Liver (tissue), 9 donors: ENCODE measurements around the gene KRT80. TPM values are rescaled to one million over a fixed set of nuclear protein-coding genes. Genes with fewer than 3 reads are reported as not detected.

Experiments used
- DNase-seq: peaks from one replicate; pipeline ENCODE4 v3.0.0-alpha.2; 2017; ENCODE audit warnings: low spot score
- H3K27ac ChIP-seq, 2 donors: one replicate each; pipeline ENCODE4 v1.7.0; 2013; ENCODE audit warnings: inconsistent platforms in 2 of 2, low read length in 2 of 2, control low read depth in 1 of 2, low read depth in 1 of 2, mild to moderate bottlenecking in 1 of 2
- H3K27me3 ChIP-seq, 4 donors: one replicate each; pipeline versions ENCODE4 v1.6.1 to v1.7.0; 2013; ENCODE audit warnings: low read length in 3 of 4, inconsistent platforms in 1 of 4, mild to moderate bottlenecking in 1 of 4, moderate library complexity in 1 of 4; ENCODE audit not compliant: control insufficient read depth in 4 of 4, insufficient read depth in 4 of 4
- H3K36me3 ChIP-seq, 4 donors: one replicate each; pipeline versions ENCODE4 v1.6.1 to v1.7.0; 2013; ENCODE audit warnings: low read length in 3 of 4, mild to moderate bottlenecking in 3 of 4, low read depth in 1 of 4, moderate library complexity in 1 of 4; ENCODE audit not compliant: control insufficient read depth in 4 of 4, insufficient read depth in 3 of 4
- H3K4me1 ChIP-seq, 4 donors: one replicate each; pipeline versions ENCODE4 v1.6.1 to v1.7.0; 2013; ENCODE audit warnings: low read length in 3 of 4, mild to moderate bottlenecking in 3 of 4, moderate library complexity in 1 of 4; ENCODE audit not compliant: control insufficient read depth in 4 of 4, insufficient read depth in 4 of 4
- H3K4me3 ChIP-seq, 3 donors: one replicate each; pipeline versions ENCODE4 v1.6.1 to v1.7.0; 2013; ENCODE audit warnings: low read length in 3 of 3, control low read depth in 1 of 3, low read depth in 1 of 3, mild to moderate bottlenecking in 1 of 3
- H3K9ac ChIP-seq, 2 donors: one replicate each; pipeline ENCODE4 v1.7.0; 2013; ENCODE audit warnings: low read length in 2 of 2, mild to moderate bottlenecking in 2 of 2, moderate library complexity in 2 of 2, control low read depth in 1 of 2, low read depth in 1 of 2
- H3K9me3 ChIP-seq, 4 donors: one replicate each; pipeline versions ENCODE4 v1.6.1 to v1.7.0; 2013; ENCODE audit warnings: low read length in 3 of 4; ENCODE audit not compliant: control insufficient read depth in 4 of 4
- FOXA1 ChIP-seq: IDR thresholded peaks from 2 replicates; pipeline ENCODE4 v1.6.1; 2016; ENCODE audit warnings: antibody characterized with exemption
- FOXA2 ChIP-seq: IDR thresholded peaks from 2 replicates; pipeline ENCODE4 v1.6.1; 2016; ENCODE audit warnings: antibody characterized with exemption
- GABPA ChIP-seq, 2 donors: IDR thresholded peaks in 1 of 2; conservative IDR thresholded peaks in 1 of 2; 2 replicates each; pipeline ENCODE4 v1.6.1; 2016; ENCODE audit warnings: antibody characterized with exemption in 2 of 2, mild to moderate bottlenecking in 1 of 2, moderate library complexity in 1 of 2
- JUND ChIP-seq, 2 donors: IDR thresholded peaks; 2 replicates each; pipeline ENCODE4 v1.6.1; 2016; ENCODE audit warnings: antibody characterized with exemption in 2 of 2
- NR2F2 ChIP-seq: IDR thresholded peaks from 2 replicates; pipeline ENCODE4 v1.6.1; 2016; ENCODE audit warnings: antibody characterized with exemption
- REST ChIP-seq: IDR thresholded peaks from 2 replicates; pipeline ENCODE4 v1.6.1; 2016; ENCODE audit warnings: antibody characterized with exemption, mild to moderate bottlenecking
- RXRA ChIP-seq, 2 donors: IDR thresholded peaks; 2 replicates each; pipeline ENCODE4 v1.6.1; 2017 to 2018; ENCODE audit warnings: antibody characterized with exemption in 2 of 2, mild to moderate bottlenecking in 1 of 2
- SP1 ChIP-seq: IDR thresholded peaks from 2 replicates; pipeline ENCODE4 v1.6.1; 2018; ENCODE audit warnings: antibody characterized with exemption, mild to moderate bottlenecking
- ZBTB33 ChIP-seq: IDR thresholded peaks from 2 replicates; pipeline ENCODE4 v1.6.1; 2016; ENCODE audit warnings: antibody characterized with exemption
- WGBS: extraction: QIAGEN DNeasy Blood & Tissue Kit; methylation state at CpG from one replicate; pipeline ENCODE4 v1.1.7; 2013; 5-methylcytosine and 5-hydroxymethylcytosine counted together
- polyA plus RNA-seq, 2 donors: library from polyadenylated mRNA; stranded (reverse) in 1 of 2; unstranded in 1 of 2; fragments of 200-250 nt in 1 of 2; fragments of >200 nt in 1 of 2; fragmentation: Nextera tagmentation in 1 of 2; extraction: Ambion mirVana in 1 of 2; gene quantifications; one replicate each; pipeline versions ENCODE4 v1.2.1 to v1.2.3, GENCODE V29; 2013 to 2015
- total RNA-seq, 2 donors: library from RNA; depleted of rRNA; stranded (reverse); fragments of >200 nt; gene quantifications; one replicate each; pipeline ENCODE4 v1.2.3, GENCODE V29; 2014
- TF ChIP-seq, protein P1 (sequence below): fragments of 150-350 bp; IDR thresholded peaks from 2 replicates; pipeline ENCODE4 v1.5.1; 2017; ENCODE audit warnings: improper control_type of control experiment, low read depth, low read length; ENCODE audit not compliant: missing input control
- TF ChIP-seq, protein P2 (sequence below): IDR thresholded peaks from 2 replicates; pipeline ENCODE4 v1.6.1; 2016; ENCODE audit warnings: antibody characterized with exemption
- donor health status: healthy.
- donor health status: healthy.
- donor health status: healthy.
- donor health status: healthy.
- donor health status: healthy.

Gene KRT80
- total and polyA plus RNA-seq, 4 donors: 0.04 to 0.12 (median 0.07) TPM

DNA sequence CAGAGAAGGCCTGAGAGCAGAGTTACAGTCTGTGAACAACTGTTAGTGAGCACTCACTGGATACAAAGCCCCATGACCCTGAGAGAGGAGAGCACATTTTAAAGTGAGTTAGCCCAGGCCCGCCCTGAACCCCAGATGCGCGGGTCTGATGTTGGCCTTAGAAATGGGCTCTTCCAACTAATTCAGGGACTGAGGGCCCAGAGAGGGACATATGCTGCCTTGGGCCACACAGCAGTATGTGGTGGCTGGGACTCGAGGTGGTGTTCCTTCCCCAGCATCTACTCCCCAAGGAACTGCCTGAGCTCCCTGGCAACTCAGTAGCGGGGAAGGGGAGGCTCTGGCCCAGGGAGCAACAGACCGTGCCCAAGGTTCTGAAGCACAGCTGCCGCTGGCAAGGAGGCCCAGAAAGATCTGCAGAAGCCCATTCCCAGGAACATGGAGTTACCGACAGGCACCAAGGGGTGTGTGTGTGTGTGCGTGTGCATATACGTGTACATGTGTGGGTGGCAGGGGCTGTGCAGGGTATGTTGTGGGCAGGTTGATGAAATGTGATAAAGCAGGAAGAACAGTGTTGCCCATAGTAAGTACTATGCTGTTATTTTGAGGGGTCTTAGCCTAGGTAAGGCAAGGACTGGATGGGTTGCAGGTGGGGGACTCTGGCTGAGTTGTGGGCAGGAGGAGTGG is 40.5 kb downstream of the KRT80 start (continued):
- TF ChIP-seq ZBTB33 (no peak), GABPA (IDR thresholded peaks at IDR 0.05 in 1 of 2, conservative IDR thresholded peaks at IDR 0.05 in 1 of 2) (no peak), FOXA2 (no peak)

GRCh38 chr12:52149651-52150241 is 42.1 kb downstream of the KRT80 start:
- Histone ChIP-seq H3K27me3 (no peaks in the 10 kb centered on the region), H3K27ac (no peak overlapping the region), H3K9ac (no peak overlapping the region), H3K36me3 (no peaks in the 10 kb centered on the region), H3K4me3 (no peak overlapping the region), H3K9me3 (no peaks in the 10 kb centered on the region), H3K4me1 (peaks cover 0 to 2% (median under 1%) of the 10 kb centered on the region in 4 donors)
- no peak for DNase-seq
- WGBS: 87% methylated on average over 5 of the region's 5 CpGs
- TF ChIP-seq SP1: no peak
- TF ChIP-seq, protein P1, sequence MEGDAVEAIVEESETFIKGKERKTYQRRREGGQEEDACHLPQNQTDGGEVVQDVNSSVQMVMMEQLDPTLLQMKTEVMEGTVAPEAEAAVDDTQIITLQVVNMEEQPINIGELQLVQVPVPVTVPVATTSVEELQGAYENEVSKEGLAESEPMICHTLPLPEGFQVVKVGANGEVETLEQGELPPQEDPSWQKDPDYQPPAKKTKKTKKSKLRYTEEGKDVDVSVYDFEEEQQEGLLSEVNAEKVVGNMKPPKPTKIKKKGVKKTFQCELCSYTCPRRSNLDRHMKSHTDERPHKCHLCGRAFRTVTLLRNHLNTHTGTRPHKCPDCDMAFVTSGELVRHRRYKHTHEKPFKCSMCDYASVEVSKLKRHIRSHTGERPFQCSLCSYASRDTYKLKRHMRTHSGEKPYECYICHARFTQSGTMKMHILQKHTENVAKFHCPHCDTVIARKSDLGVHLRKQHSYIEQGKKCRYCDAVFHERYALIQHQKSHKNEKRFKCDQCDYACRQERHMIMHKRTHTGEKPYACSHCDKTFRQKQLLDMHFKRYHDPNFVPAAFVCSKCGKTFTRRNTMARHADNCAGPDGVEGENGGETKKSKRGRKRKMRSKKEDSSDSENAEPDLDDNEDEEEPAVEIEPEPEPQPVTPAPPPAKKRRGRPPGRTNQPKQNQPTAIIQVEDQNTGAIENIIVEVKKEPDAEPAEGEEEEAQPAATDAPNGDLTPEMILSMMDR: no peak
- TF ChIP-seq FOXA1: no peak

DNA sequence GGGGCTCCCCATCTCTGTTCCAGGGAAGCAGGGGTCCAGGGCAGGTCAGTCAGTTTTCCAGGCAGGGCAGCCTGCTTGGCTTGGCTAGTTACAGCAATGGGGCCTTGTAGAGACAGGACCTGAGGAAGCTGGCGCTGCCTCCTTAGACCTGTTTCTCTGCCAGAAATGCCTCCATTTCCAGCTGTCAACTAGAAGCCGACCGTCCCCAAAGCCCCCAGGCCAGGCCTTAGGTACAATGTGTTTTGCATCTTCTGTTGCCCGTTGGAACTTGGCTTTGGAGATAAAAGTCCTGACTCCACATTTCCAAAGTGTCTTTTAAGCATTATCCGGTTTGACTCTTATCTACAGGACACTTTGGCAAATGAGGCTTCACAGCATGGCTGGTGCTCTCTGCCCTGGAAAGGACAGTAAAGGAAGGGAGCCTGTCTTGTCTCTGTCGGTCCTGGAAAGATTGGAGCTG is 42.6 kb downstream of the KRT80 start:
- TF ChIP-seq, protein P1: no peak
- TF ChIP-seq NR2F2 (no peak), RXRA (IDR thresholded peaks at IDR 0.05) (no peak), REST (no peak), JUND (IDR thresholded peaks at IDR 0.05) (no peak), FOXA2 (no peak)
- TF ChIP-seq, protein P2, sequence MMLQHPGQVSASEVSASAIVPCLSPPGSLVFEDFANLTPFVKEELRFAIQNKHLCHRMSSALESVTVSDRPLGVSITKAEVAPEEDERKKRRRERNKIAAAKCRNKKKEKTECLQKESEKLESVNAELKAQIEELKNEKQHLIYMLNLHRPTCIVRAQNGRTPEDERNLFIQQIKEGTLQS: no peak
- H3K4me3 ChIP-seq: no peak overlapping the region
- H3K9me3 ChIP-seq: no peaks in the 10 kb centered on the region
- H3K9ac ChIP-seq: no peak overlapping the region
- 72% methylated on average over 6 of the region's 6 CpGs for WGBS
- no peaks in the 10 kb centered on the region for H3K36me3 ChIP-seq
- peaks cover 0 to 2% (median under 1%) of the 10 kb centered on the region in 4 donors for H3K4me1 ChIP-seq
- H3K27ac ChIP-seq: no peak overlapping the region
- H3K27me3 ChIP-seq: no peaks in the 10 kb centered on the region
- DNase-seq: no peak
